ENCODE measurements around the gene URB1.

- TF ChIP-seq POLR2A (IDR thresholded peaks at IDR 0.05; ENCODE audit: low read depth, low read length) (no peak), POLR2AphosphoS5 (IDR thresholded peaks at IDR 0.05; ENCODE audit: low read depth, low read length) (no peak), SPI1 (IDR thresholded peaks at IDR 0.05; ENCODE audit: low read depth, low read length) (no peak), POU2F2 (IDR thresholded peaks at IDR 0.05; ENCODE audit: low read depth, low read length) (no peak), TAF1 (IDR thresholded peaks at IDR 0.05; ENCODE audit: low read depth, low read length) (no peak)
These were observed 72.1 kb downstream of the URB1 start for GRCh38 chr21:32320726-32321125.
